ENCODE data around the gene FGFR3. TPM values are rescaled to one million over a fixed set of nuclear protein-coding genes. Genes with fewer than 3 reads are reported as not detected.
A peak's percentile ranks its signal among the peaks of the same experiment; 100 is the strongest.

FGFR3 gene
- total and polyA plus RNA-seq, 2 of the 4 experiments (the other 2 are of a cell fraction): 0.18 to 0.67 TPM

DNA sequence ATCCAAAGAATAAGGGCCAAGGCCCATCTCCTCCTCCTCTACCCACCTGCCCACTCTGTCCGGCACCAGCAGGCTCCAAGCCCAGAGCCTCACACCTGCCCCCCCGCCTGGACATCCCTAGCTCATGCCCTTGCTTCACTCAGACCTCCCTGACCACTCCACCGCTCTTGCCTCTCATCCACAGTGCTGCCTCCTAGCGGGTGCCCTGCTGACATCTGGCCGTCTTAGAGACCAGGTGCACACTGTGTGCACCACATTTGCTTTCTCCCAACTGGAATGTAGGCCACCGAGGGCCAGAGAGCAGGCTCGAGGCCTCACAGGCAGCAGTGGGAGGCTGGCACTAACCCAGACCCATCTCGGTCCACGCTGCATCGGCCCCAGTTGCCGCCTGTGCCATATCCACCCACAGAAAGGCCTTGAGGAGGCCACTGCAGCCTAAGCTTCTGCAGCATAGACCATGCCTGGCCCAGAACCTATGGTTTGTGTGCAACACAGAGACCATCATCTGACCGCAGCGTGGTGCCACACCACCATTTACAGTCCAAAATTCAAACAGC, 49.3 kb downstream of the FGFR3 start:
- H3K23ac ChIP-seq (ENCODE audit: low read depth, low read length): no peak overlapping the region
- no peak overlapping the region for H4K5ac ChIP-seq (ENCODE audit: low read depth, low read length)
- no peaks in the 10 kb centered on the region for H3K9me3 ChIP-seq (ENCODE audit: control insufficient read depth, insufficient read depth, low read length)
- ATAC-seq (ENCODE audit: low read depth): peak; percentile 35
- H3K36me3 ChIP-seq (ENCODE audit: control insufficient read depth, insufficient read depth, low read length): peaks cover 39% of the 10 kb centered on the region
- no peak overlapping the region for H3K18ac ChIP-seq (ENCODE audit: low read depth, low read length)
- H3K79me1 ChIP-seq (ENCODE audit: low read depth in 1 of 2, low read length in 2 of 2): peaks cover 18 to 69% of the 10 kb centered on the region in 2 experiments
- H3K4ac ChIP-seq (ENCODE audit: low read depth, low read length): peak overlapping the region; percentile 49; the same call in 1 of the 2 replicates
- H4K8ac ChIP-seq (ENCODE audit: low read depth in 2 of 2, low read length in 2 of 2): peak overlapping the region in 1 of 2 experiments; percentile 58; a peak in 2 of 4 replicates
- in situ Hi-C loops (cut with MboI; ENCODE audit: low sequenced_read_pairs): no loop called here
- BruUV-seq (replicated peaks): no TSS peak
- H3K27ac ChIP-seq (ENCODE audit: insufficient read depth, low read length): peak overlapping the region; percentile 59
- intact Hi-C loops (cut with micrococcal nuclease): loop anchor here (2.0 kb wide), 1 partner anchor 56 kb away; no protein-coding TSS in a partner anchor
- WGBS, 2 experiments (ENCODE audit: extremely low coverage in 2 of 2, insufficient read length in 1 of 2): 88% methylated on average over 5 of the region's 13 CpGs; no CpG with 5 or more reads in 1 of the 2 experiments
- H3K4me2 ChIP-seq (ENCODE audit: low read depth, low read length): no peak overlapping the region
- dilution Hi-C loops (cut with HindIII; ENCODE audit: low sequenced_read_pairs, unreplicated experiment): no loop called here
- no peak overlapping the region for H3K9ac ChIP-seq (ENCODE audit: low read depth, low read length)
- H3K4me3 ChIP-seq (ENCODE audit: insufficient read depth, low read depth, low read length): no peak overlapping the region
- peaks cover 18% of the 10 kb centered on the region for H3K9me1 ChIP-seq (ENCODE audit: insufficient read depth, low read length)
- H3K56ac ChIP-seq (ENCODE audit: extremely low read depth, insufficient read depth, low read length): no peak overlapping the region
- peak overlapping the region; percentile 40; the same call in 1 of the 2 replicates for H2BK20ac ChIP-seq (ENCODE audit: low read depth, low read length)
- H2AK5ac ChIP-seq (ENCODE audit: low read depth, low read length): peak overlapping the region; percentile 60; the same call in 1 of the 2 replicates
- H4K20me1 ChIP-seq (ENCODE audit: insufficient read depth, low read length): peaks cover 30% of the 10 kb centered on the region
- TF ChIP-seq MXI1 (IDR thresholded peaks at IDR 0.05; ENCODE audit: borderline replicate concordance, low read depth, low read length): no peak
- TF ChIP-seq SMC3 (IDR thresholded peaks at IDR 0.05; ENCODE audit: low read depth, low read length): no peak
- no peak for TF ChIP-seq NFE2L2 (IDR thresholded peaks at IDR 0.05; ENCODE audit: low read depth, low read length)
- TF ChIP-seq CHD1 (IDR thresholded peaks at IDR 0.05; ENCODE audit: low read depth, low read length): no peak
- TF ChIP-seq BHLHE40 (IDR thresholded peaks at IDR 0.05; ENCODE audit: low read depth, low read length): no peak
- TF ChIP-seq MAFK (IDR thresholded peaks at IDR 0.05; ENCODE audit: low read depth, low read length): no peak
- TF ChIP-seq RFX5 (IDR thresholded peaks at IDR 0.05; ENCODE audit: low read depth, low read length): no peak
- no peak for TF ChIP-seq MAZ (IDR thresholded peaks at IDR 0.05; ENCODE audit: borderline replicate concordance, low read depth, low read length)
- TF ChIP-seq RCOR1 (IDR thresholded peaks at IDR 0.05; ENCODE audit: insufficient replicate concordance, low read length): no peak
- TF ChIP-seq, protein P1, sequence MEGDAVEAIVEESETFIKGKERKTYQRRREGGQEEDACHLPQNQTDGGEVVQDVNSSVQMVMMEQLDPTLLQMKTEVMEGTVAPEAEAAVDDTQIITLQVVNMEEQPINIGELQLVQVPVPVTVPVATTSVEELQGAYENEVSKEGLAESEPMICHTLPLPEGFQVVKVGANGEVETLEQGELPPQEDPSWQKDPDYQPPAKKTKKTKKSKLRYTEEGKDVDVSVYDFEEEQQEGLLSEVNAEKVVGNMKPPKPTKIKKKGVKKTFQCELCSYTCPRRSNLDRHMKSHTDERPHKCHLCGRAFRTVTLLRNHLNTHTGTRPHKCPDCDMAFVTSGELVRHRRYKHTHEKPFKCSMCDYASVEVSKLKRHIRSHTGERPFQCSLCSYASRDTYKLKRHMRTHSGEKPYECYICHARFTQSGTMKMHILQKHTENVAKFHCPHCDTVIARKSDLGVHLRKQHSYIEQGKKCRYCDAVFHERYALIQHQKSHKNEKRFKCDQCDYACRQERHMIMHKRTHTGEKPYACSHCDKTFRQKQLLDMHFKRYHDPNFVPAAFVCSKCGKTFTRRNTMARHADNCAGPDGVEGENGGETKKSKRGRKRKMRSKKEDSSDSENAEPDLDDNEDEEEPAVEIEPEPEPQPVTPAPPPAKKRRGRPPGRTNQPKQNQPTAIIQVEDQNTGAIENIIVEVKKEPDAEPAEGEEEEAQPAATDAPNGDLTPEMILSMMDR (conservative IDR thresholded peaks at IDR 0.05; ENCODE audit: low read depth, low read length): no peak
- no peak for TF ChIP-seq FOS (IDR thresholded peaks at IDR 0.05; ENCODE audit: low read depth, low read length)
- no peak for TF ChIP-seq RAD21 (IDR thresholded peaks at IDR 0.05; ENCODE audit: low read length)
- TF ChIP-seq POLR2A (IDR thresholded peaks at IDR 0.05; ENCODE audit: low read depth, low read length): no peak
- TF ChIP-seq, protein P2, sequence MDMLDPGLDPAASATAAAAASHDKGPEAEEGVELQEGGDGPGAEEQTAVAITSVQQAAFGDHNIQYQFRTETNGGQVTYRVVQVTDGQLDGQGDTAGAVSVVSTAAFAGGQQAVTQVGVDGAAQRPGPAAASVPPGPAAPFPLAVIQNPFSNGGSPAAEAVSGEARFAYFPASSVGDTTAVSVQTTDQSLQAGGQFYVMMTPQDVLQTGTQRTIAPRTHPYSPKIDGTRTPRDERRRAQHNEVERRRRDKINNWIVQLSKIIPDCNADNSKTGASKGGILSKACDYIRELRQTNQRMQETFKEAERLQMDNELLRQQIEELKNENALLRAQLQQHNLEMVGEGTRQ (IDR thresholded peaks at IDR 0.05; ENCODE audit: low read depth, low read length): no peak
- TF ChIP-seq CEBPB (IDR thresholded peaks at IDR 0.05; ENCODE audit: low read depth, low read length): no peak
- TF ChIP-seq, protein P3, sequence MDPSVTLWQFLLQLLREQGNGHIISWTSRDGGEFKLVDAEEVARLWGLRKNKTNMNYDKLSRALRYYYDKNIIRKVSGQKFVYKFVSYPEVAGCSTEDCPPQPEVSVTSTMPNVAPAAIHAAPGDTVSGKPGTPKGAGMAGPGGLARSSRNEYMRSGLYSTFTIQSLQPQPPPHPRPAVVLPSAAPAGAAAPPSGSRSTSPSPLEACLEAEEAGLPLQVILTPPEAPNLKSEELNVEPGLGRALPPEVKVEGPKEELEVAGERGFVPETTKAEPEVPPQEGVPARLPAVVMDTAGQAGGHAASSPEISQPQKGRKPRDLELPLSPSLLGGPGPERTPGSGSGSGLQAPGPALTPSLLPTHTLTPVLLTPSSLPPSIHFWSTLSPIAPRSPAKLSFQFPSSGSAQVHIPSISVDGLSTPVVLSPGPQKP (IDR thresholded peaks at IDR 0.05; ENCODE audit: borderline replicate concordance, low read depth, low read length): no peak
- peak overlapping the region; percentile 31 for H2BK5ac ChIP-seq (ENCODE audit: low read depth, low read length, poor library complexity, severe bottlenecking)
- H4K91ac ChIP-seq (ENCODE audit: insufficient read depth, low read depth, low read length): peak overlapping the region; percentile 9
- no peak for DNase-seq
- peak overlapping the region; percentile 26; the same call in 1 of the 2 replicates for H3K14ac ChIP-seq (replicated peaks; ENCODE audit: low read depth, low read length)
- ChIA-PET POLR2A (ENCODE audit: unreplicated experiment) (no interaction called here), CTCF (interaction anchor here (1.5 kb wide), 1 partner anchor 68 kb away, joined by 6 read pairs; no protein-coding TSS in a partner anchor)
- peak overlapping the region; percentile 24 for H2BK120ac ChIP-seq (ENCODE audit: low read depth, low read length)
- no peaks in the 10 kb centered on the region for H3K27me3 ChIP-seq (ENCODE audit: control insufficient read depth, insufficient read depth, low read length)
- no peak overlapping the region for H2BK15ac ChIP-seq (ENCODE audit: low read depth, low read length)
- peak overlapping the region; percentile 84 for H2AK9ac ChIP-seq (replicated peaks; ENCODE audit: low read depth, low read length, poor library complexity)
- peaks cover 21% of the 10 kb centered on the region for H3K4me1 ChIP-seq (ENCODE audit: control insufficient read depth, insufficient read depth, low read length)
- peak overlapping the region; percentile 81 for H2AFZ ChIP-seq (replicated peaks; ENCODE audit: low read length, poor library complexity)
